Omental fat pad (tissue), 4 donors: ENCODE results near the gene RPA1. TPM values are rescaled to one million over a fixed set of nuclear protein-coding genes. Genes with fewer than 3 reads are reported as not detected.
"Not testable (repeated sequence)": the region's sequence is repeated elsewhere in the genome, so short reads cannot be mapped to it uniquely, and the experiment has no call there.

Source experiments
- ATAC-seq: fragments of 150-250 bp; one replicate; pipeline ENCODE4 v1.9.1; 2016; ENCODE audit warnings: mild to moderate bottlenecking, moderate library complexity; ENCODE audit not compliant: low FRiP score
- DNase-seq: peaks from one replicate; pipeline ENCODE4 v3.0.0-alpha.2; 2019; ENCODE audit warnings: low spot score
- total RNA-seq, 4 donors: library from RNA; depleted of rRNA; stranded (reverse); fragments of >200 nt; gene quantifications; one replicate each; pipeline ENCODE4 v1.1.0, GENCODE V29; 2016
- TF ChIP-seq, protein P1 (sequence below), 3 donors: fragments of 450-650 bp; IDR thresholded peaks; one replicate each; pipeline ENCODE4 v1.5.1; 2016 to 2017; ENCODE audit warnings: antibody characterized with exemption in 3 of 3, mild to moderate bottlenecking in 3 of 3, moderate library complexity in 2 of 3

The RPA1 gene
- total RNA-seq, 4 donors from 2014 or later: 22.8 to 31.4 (median 24.1) TPM

DNA sequence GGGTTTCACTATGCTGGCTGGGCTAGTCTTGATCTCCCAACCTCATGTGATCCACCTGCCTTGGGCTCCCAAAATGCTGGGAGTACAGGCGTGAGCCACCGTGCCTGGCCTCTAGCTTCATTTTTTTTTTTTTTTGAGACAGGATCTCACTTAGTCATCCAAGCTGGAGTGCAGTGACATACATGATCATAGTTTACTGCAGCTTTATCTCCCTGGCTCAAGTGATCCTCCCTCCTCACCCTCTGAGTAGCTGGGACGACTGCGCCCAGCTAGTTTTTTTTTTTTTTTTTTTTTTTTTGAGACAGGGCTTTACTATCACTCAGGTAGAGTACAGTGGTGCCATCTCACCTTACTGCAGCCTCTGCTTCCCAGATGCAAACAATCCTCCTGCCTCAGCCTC, 9.7 kb downstream of the RPA1 start:
- ATAC-seq (no peak), DNase-seq (no peak)
- TF ChIP-seq, protein P1, sequence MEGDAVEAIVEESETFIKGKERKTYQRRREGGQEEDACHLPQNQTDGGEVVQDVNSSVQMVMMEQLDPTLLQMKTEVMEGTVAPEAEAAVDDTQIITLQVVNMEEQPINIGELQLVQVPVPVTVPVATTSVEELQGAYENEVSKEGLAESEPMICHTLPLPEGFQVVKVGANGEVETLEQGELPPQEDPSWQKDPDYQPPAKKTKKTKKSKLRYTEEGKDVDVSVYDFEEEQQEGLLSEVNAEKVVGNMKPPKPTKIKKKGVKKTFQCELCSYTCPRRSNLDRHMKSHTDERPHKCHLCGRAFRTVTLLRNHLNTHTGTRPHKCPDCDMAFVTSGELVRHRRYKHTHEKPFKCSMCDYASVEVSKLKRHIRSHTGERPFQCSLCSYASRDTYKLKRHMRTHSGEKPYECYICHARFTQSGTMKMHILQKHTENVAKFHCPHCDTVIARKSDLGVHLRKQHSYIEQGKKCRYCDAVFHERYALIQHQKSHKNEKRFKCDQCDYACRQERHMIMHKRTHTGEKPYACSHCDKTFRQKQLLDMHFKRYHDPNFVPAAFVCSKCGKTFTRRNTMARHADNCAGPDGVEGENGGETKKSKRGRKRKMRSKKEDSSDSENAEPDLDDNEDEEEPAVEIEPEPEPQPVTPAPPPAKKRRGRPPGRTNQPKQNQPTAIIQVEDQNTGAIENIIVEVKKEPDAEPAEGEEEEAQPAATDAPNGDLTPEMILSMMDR (IDR thresholded peaks at IDR 0.05): no peak

DNA sequence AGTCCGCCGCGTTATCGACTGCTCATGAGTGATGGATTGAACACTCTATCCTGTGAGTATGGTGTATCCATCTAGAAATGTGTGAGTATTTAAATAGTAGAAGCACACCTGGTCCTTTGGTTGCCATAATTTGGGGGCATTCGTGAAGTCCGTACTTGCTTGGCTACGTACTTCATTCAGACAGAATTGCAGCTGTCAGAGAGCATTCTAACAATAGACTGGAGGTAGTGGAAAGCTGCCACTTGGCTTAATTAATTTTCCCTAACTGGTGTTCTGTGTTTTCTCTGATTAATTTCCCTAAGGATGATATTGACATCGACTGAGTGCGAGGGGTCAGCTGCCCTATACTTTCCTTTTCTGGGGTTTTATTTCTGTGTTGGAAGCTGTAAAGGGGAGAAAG, 14.1 kb downstream of the RPA1 start:
- ATAC-seq: no peak

DNA sequence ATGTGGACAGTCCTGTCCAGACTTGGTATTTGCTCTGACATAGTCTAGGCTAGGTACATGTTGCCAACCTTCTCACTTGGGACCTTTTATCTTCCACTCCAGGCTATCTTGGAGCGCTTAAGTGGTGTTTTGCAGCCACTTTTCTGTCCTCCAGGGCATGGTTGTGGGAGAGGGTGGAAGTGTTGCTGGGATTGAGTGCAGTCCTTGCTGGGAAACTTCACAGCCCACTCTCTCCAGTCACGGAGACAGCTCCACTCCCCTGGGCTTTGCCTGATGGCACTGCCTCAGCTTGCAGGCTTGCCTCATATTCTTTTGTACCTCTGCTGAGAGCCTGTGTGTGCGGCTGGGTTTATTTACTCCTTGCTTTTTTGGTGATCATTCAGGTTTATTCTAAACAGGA, 17.4 kb downstream of the RPA1 start:
- no peak for DNase-seq
- ATAC-seq: no peak
- TF ChIP-seq, protein P1 (IDR thresholded peaks at IDR 0.05): no peak

More for the DNA sequence above, 14.1 kb downstream of the RPA1 start:
- DNase-seq: no peak
- TF ChIP-seq, protein P1 (IDR thresholded peaks at IDR 0.05): no peak

DNA sequence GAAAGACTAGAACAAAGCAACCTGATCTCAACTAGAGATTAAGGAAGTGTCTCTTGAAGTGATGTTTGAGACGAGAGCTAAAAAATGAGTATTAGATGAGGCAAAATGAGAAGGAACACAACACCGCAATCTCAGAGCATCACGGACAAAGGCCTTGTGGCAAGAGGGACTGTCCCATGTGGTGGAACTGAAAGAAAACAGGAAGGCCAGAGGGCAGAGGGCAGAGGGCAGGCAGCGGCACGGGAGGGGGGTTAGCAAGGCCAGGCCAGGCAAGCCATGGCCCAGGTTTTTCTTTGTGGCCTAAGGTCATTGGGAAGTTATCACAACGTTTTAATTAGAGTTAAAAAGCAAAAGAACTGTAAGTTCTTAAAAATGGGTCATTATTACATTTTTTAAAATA, 22.5 kb downstream of the RPA1 start:
- no peak for DNase-seq
- ATAC-seq: no peak
- TF ChIP-seq, protein P1 (IDR thresholded peaks at IDR 0.05): no peak

DNA sequence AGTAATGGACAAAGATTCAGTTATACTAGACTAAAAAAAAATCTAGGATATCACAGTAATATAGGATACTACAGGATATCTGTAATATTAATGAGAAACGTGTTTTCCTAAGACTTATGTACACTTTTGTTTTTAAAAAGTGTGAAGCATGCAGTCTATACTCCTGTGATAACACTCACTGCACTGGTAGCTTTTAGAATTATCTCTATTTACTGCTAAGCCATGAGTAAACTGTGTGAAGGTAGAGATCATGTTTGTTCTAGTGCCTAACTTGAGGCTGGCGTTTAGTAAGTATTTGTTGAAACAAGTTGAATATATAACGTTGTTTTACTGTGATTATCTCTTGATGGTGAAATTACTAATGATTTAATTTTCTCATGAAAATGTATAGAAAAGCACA, 23.9 kb downstream of the RPA1 start:
- no peak for DNase-seq
- ATAC-seq: no peak
- TF ChIP-seq, protein P1 (IDR thresholded peaks at IDR 0.05): no peak

DNA sequence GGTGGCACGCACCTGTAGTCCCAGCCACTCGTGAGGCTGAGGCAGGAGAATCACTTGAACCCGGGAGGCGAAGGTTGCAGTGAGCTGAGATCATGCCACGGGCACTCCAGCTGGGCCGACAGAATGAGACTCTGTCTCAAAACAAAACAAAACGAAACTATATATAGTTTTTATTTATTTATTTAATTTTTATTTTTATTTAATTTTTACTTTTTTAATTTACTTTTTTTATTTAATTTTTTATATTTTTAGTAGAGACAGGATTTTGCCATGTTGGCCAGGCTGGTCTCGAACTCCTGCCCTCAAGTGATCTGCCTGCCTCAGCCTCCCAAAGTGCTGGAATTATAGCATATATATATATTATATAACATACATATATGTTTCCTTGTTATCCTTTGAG, 26.7 kb downstream of the RPA1 start:
- not testable (repeated sequence) for DNase-seq, ATAC-seq

DNA sequence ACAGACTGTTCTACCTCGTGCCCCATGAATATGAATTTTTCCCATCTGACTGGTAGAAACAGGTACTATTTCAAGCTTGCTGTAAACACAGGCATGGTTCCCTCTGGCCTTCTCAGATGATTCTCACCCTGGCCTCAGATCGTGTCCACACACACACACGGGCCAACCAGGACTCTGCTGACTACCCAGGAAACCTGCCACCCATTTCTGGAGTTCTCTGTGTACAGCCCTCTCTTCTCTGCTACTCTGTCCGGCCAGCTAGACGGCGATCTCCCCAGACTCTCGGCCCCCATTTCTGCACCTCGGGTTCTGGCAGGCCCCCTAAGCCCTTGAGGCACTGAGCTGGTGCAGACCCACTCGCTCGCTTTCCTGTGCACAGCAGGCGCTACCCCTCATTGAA, 31.2 kb downstream of the RPA1 start:
- TF ChIP-seq, protein P1 (IDR thresholded peaks at IDR 0.05): no peak
- DNase-seq: no peak
- no peak for ATAC-seq
